Subcutaneous adipose tissue (tissue), 4 donors: ENCODE data around the gene CCDC171. TPM values are rescaled to one million over a fixed set of nuclear protein-coding genes. Genes with fewer than 3 reads are reported as not detected.

Experiments
- CTCF ChIP-seq: fragments of 450-650 bp; IDR thresholded peaks from one replicate; pipeline ENCODE4 v1.5.1; 2016; ENCODE audit warnings: low read depth, mild to moderate bottlenecking, control low read depth, antibody characterized with exemption, moderate library complexity
- total RNA-seq, 4 donors: library from RNA; depleted of rRNA; stranded (reverse); fragments of >200 nt; gene quantifications; one replicate each; pipeline ENCODE4 v1.1.0, GENCODE V29; 2016

The CCDC171 gene
- 1 to 10 TPM; 2.9 to 3.8 (median 3.6) TPM for total RNA-seq

DNA sequence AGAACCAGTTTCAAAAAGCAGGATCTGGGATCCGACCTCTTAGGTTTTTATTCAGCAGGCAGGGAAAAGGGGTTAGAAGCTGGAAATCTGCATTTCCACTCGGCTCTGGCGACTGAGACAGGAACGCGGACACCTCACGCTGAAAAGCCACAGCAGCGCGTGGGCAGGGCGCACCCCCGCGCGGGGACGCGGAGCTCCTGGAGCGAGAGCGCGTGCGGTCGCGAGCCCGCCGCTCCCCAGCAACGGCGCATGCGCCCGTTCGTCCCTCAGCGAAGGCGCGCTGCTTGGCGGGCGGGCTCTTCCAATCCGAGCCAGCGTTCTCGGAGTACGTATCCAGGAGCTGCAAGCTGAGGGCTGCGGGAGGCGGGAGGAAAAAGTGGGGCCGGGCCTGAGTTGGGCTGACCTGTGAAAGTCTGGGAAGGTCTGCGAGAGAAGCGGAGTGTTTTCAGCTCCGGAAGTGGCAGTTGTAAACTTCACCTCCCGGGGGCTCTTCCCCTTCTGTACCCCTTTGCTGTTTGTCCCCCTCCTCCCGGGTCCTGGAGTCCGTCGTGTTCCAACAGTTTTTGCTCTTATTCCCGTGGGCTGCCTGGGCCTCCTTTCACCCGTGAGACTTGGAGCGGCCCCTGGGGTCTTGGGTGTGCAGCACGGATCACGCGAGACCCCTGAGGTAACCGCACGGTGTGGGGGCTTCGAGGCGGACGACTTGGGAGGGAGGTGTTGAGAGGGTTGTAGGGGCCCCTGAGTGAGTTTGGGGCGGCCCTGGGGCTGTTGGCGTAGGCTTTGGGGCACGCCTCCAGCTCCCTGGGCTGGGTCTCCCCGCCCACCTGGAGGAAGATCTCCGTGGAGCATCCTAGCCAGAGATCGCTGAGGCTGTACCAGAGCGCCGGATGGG, at the start of gene CCDC171:
CCDC171 (plus strand) TSS at position 408 of the 892 bp plus-strand sequence. CDS start 11,046 bp downstream, outside the sequence.
- no peak for TF ChIP-seq CTCF

GRCh38 chr9:15505921-15506320, 46.9 kb upstream of the CCDC171 start:
- no peak for TF ChIP-seq CTCF

- no peak for TF ChIP-seq CTCF
Observed at GRCh38 chr9:15509931-15510788, 42.7 kb upstream of the CCDC171 start.

DNA sequence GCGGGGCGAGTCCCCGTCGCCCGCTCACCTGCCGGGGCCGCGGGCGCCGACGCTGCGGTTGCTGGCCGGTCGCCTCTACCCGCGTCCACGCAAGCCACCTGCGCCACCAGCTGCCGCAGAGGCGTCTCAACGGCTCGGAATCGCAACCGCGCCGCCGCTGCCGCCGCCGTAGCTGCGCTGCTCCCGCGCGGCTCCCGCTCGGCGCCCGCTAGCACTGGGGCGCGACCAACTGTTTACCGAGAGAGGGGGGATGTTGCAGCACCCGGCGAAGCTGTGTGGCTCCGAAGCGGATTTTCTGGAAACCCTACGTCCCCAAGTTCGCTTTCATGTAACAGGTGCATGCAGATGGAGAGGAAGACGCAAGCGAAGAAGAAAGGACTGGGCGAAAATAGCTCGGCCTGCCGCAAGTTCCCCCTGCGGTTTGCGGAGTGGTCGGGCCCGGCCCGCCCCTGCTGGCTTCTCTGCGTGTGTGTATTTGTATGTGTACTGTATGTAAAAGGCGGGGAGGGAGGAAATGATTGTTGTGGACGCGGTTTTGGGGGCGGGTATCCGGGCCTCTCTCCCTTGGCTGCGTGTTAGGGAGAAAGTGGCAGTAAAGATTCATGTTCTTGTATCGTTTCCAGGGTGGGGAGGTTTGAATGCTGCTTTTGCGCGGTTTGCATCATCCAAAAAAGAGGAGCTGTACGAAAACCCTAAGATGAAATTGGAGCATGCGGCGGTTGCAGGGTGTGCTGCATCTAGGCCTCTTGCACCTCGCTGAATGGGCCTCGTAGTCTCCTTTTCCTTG, 41.9 kb upstream of the CCDC171 start, which contains the start of gene PSIP1:
PSIP1 (minus strand) TSS at position 182 of the 787 bp plus-strand sequence. CDS start 782 bp downstream, outside the sequence.
- no peak for TF ChIP-seq CTCF

DNA sequence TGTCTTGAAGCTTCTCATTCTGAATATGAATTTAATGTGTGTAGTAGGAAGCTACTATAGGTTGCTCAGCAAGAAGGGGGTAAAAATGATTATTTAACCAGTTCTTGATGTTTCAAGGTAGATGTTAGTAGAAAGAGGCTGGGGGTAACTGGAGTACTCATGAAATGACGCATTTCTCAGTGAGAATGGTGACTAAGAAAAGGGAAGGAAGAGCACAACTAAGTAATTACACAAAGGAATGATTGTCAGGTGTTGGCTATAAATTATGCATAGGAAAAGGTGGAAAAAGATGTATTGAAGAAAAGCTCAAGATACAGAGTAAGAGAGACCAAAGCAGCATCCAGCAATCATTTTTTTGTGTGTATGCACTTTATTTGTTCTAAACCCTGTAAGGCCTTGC, 40.6 kb upstream of the CCDC171 start:
- no peak for TF ChIP-seq CTCF

DNA sequence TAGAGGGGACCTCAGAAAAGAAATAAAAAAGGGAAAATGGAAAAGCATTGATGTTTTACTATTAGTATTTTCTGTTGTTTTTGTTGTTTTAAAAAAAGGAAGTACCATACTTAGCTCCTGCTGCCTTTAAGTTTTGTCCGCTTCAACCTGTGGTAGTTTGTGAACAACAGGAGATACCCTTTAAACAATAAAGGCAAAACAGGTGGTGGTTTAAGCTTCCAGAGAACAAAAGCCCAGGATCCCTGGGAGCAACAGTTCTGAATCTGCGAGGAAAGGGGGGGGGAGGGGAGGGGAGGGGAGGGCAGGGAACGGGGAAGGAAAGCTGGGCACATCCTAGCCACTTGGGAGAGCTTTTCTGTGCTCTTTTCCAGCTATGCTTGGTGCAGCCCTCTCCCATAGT, 40.0 kb upstream of the CCDC171 start:
- TF ChIP-seq CTCF: no peak
